ENCODE results near the gene GRAMD1C.

GRAMD1C gene

GRCh38 chr3:113981803-113982202, 143.2 kb downstream of the GRAMD1C start:
- Histone ChIP-seq H3K27me3 (ENCODE audit: low read length) (no peaks in the 10 kb centered on the region), H3K9me2 (replicated peaks; ENCODE audit: insufficient read depth, low read length) (no peaks in the 10 kb centered on the region), H3F3A (ENCODE audit: insufficient read depth) (no peaks in the 10 kb centered on the region), H3K9ac (ENCODE audit: low read length) (no peak overlapping the region), H3K9me3 (ENCODE audit: insufficient read depth, low read length) (no peaks in the 10 kb centered on the region), H4K20me1 (ENCODE audit: low read depth, low read length) (no peaks in the 10 kb centered on the region), H3K36me3 (ENCODE audit: low read length) (no peaks in the 10 kb centered on the region), H2AFZ (ENCODE audit: low read depth, low read length, severe bottlenecking) (no peak overlapping the region), H3K4me2 (ENCODE audit: low read depth, low read length, poor library complexity, severe bottlenecking) (no peak overlapping the region), H3K27ac (ENCODE audit: low read depth, low read length) (no peak overlapping the region), H3K79me2 (ENCODE audit: insufficient read depth, low read length) (no peaks in the 10 kb centered on the region), H3K4me3 (ENCODE audit: insufficient read depth, low read length, poor library complexity, severe bottlenecking) (no peak overlapping the region)
- TF ChIP-seq EZH2phosphoT487 (conservative IDR thresholded peaks at IDR 0.05; ENCODE audit: low read length) (no peak), CTCF (IDR thresholded peaks at IDR 0.05; ENCODE audit: insufficient read depth, low read length, poor library complexity, severe bottlenecking) (no peak)

- H3K27ac ChIP-seq (ENCODE audit: low read depth, low read length) = no peak overlapping the region
- H3F3A ChIP-seq (ENCODE audit: insufficient read depth) = no peaks in the 10 kb centered on the region
- no peaks in the 10 kb centered on the region for H3K9me2 ChIP-seq (replicated peaks; ENCODE audit: insufficient read depth, low read length)
- no peaks in the 10 kb centered on the region for H3K27me3 ChIP-seq (ENCODE audit: low read length)
- no peak overlapping the region for H3K4me3 ChIP-seq (ENCODE audit: insufficient read depth, low read length, poor library complexity, severe bottlenecking)
- no peaks in the 10 kb centered on the region for H3K9me3 ChIP-seq (ENCODE audit: insufficient read depth, low read length)
- TF ChIP-seq CTCF (IDR thresholded peaks at IDR 0.05; ENCODE audit: insufficient read depth, low read length, poor library complexity, severe bottlenecking) (no peak), EZH2phosphoT487 (conservative IDR thresholded peaks at IDR 0.05; ENCODE audit: low read length) (no peak)
- no peaks in the 10 kb centered on the region for H3K79me2 ChIP-seq (ENCODE audit: insufficient read depth, low read length)
- no peak overlapping the region for H3K4me2 ChIP-seq (ENCODE audit: low read depth, low read length, poor library complexity, severe bottlenecking)
- H2AFZ ChIP-seq (ENCODE audit: low read depth, low read length, severe bottlenecking) = no peak overlapping the region
- H3K9ac ChIP-seq (ENCODE audit: low read length) = no peak overlapping the region
- H3K36me3 ChIP-seq (ENCODE audit: low read length) = no peaks in the 10 kb centered on the region
- H4K20me1 ChIP-seq (ENCODE audit: low read depth, low read length) = no peaks in the 10 kb centered on the region
Measured at GRCh38 chr3:113983544-113983943, 145.0 kb downstream of the GRAMD1C start.

- Histone ChIP-seq H3F3A (ENCODE audit: insufficient read depth) (no peaks in the 10 kb centered on the region), H3K4me3 (ENCODE audit: insufficient read depth, low read length, poor library complexity, severe bottlenecking) (no peak overlapping the region), H2AFZ (ENCODE audit: low read depth, low read length, severe bottlenecking) (no peak overlapping the region), H4K20me1 (ENCODE audit: low read depth, low read length) (no peaks in the 10 kb centered on the region), H3K9me2 (replicated peaks; ENCODE audit: insufficient read depth, low read length) (no peaks in the 10 kb centered on the region), H3K9me3 (ENCODE audit: insufficient read depth, low read length) (no peaks in the 10 kb centered on the region), H3K4me2 (ENCODE audit: low read depth, low read length, poor library complexity, severe bottlenecking) (peak overlapping the region; percentile 20), H3K27ac (ENCODE audit: low read depth, low read length) (no peak overlapping the region), H3K36me3 (ENCODE audit: low read length) (no peaks in the 10 kb centered on the region), H3K27me3 (ENCODE audit: low read length) (no peaks in the 10 kb centered on the region), H3K9ac (ENCODE audit: low read length) (no peak overlapping the region), H3K79me2 (ENCODE audit: insufficient read depth, low read length) (no peaks in the 10 kb centered on the region)
- TF ChIP-seq CTCF (IDR thresholded peaks at IDR 0.05; ENCODE audit: insufficient read depth, low read length, poor library complexity, severe bottlenecking) = no peak
- TF ChIP-seq EZH2phosphoT487 (conservative IDR thresholded peaks at IDR 0.05; ENCODE audit: low read length) = no peak
Measured at GRCh38 chr3:113985541-113985940, 147.0 kb downstream of the GRAMD1C start.

All from SU-DHL-6 (cell line).